PC-9 (cell line): ENCODE measurements around the gene KRTAP10-10.

ENCODE experiments used
- EZH2 ChIP-seq: fragments of 200-600 bp; sonication (generic); IDR thresholded peaks from 2 replicates; pipeline ENCODE4 v1.8.0; 2017; ENCODE audit warnings: antibody characterized with exemption, low read depth
- TF ChIP-seq, protein P1 (sequence below): fragments of 200-600 bp; sonication (generic); conservative IDR thresholded peaks from 2 replicates; pipeline ENCODE4 v1.6.1; 2017; ENCODE audit warnings: mixed run types, antibody characterized with exemption, mild to moderate bottlenecking, moderate library complexity

DNA sequence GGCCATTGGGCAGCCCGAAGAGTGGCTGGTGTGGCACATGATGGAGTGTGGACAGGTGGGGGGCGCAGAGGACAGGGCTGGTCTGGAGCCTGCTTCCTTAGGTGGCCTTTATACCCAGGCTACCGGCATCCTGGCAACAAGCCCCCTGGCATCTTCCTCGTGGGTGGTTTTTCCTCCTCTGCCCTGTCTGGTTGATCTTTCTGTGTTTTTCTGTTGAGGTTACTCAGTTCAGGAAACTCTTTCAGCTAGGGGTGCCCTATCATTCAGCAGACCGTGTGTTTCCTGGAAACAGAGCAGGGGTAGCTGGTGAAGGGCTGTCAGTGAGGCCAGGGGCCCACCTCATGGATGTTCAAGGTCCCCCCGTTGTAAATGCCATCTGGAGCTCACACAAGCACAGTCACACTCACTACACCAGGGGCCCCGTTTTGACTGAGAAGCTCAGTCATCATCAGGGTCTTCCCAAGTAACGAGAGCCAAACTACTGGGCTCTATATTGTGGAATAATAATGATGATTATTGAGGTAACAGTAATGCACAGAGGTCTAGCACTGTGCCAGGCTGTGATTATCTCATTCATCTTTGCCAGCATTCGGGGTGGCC lies 17.5 kb downstream of the KRTAP10-10 start, which contains the start of gene KRTAP12-4:
- TF ChIP-seq EZH2: no peak
- TF ChIP-seq, protein P1, sequence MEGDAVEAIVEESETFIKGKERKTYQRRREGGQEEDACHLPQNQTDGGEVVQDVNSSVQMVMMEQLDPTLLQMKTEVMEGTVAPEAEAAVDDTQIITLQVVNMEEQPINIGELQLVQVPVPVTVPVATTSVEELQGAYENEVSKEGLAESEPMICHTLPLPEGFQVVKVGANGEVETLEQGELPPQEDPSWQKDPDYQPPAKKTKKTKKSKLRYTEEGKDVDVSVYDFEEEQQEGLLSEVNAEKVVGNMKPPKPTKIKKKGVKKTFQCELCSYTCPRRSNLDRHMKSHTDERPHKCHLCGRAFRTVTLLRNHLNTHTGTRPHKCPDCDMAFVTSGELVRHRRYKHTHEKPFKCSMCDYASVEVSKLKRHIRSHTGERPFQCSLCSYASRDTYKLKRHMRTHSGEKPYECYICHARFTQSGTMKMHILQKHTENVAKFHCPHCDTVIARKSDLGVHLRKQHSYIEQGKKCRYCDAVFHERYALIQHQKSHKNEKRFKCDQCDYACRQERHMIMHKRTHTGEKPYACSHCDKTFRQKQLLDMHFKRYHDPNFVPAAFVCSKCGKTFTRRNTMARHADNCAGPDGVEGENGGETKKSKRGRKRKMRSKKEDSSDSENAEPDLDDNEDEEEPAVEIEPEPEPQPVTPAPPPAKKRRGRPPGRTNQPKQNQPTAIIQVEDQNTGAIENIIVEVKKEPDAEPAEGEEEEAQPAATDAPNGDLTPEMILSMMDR: no peak
